HG02610 (cell line): ENCODE results near the gene MGMT.

ENCODE experiments used
- ATAC-seq: cut with Tn5 transposase; IDR thresholded peaks from one replicate; pipeline ENCODE4 v1.9.1; 2021; ENCODE audit warnings: mild to moderate bottlenecking, moderate library complexity; ENCODE audit not compliant: unreplicated experiment

MGMT gene

GRCh38 chr10:129615921-129616525 is 149.0 kb downstream of the MGMT start:
- no peak for ATAC-seq

GRCh38 chr10:129617768-129618167 is 150.7 kb downstream of the MGMT start:
- no peak for ATAC-seq

GRCh38 chr10:129621062-129621461 is 154.0 kb downstream of the MGMT start:
- ATAC-seq = no peak

DNA sequence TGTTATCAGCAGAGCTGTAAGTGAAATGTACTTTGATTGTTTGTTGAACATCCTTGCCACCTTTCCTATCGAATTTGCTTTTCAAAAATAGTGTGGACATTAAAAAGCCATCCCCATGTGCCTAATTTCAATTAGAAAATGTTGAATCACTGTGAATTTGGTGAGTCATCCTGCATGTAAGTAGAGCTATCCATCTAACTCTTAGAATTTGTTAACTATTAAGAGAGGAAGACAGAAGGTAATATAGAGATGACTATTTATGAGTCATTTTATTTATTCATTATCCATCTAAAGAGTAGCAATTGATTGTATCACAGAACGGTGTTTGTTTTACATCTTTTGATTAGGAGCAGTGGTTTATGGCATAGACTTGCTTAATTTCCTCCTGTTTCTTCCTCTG is 154.7 kb downstream of the MGMT start:
- no peak for ATAC-seq

GRCh38 chr10:129622291-129622690 is 155.2 kb downstream of the MGMT start:
- ATAC-seq = no peak

DNA sequence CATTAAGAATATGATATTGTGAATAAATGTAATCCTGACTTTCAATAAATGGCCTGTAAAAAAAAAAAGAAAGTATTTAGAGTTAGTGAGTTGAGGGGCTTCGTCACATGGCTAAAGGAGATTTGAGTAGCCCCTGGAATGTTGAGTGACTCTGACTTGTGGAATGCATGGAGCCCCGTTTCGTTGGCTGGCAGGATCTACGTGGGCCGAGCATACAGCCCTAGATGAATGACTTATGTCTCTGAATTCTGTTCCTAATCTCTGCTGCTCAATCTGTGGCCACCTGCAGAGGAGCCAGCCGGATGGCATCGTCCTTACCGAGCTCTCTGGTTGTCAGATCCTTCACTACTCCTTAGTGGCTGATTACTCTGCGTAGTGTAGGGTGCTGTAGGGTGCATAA is 155.7 kb downstream of the MGMT start:
- no peak for ATAC-seq

- ATAC-seq = no peak
Observed at GRCh38 chr10:129624526-129624925, 157.5 kb downstream of the MGMT start.

DNA sequence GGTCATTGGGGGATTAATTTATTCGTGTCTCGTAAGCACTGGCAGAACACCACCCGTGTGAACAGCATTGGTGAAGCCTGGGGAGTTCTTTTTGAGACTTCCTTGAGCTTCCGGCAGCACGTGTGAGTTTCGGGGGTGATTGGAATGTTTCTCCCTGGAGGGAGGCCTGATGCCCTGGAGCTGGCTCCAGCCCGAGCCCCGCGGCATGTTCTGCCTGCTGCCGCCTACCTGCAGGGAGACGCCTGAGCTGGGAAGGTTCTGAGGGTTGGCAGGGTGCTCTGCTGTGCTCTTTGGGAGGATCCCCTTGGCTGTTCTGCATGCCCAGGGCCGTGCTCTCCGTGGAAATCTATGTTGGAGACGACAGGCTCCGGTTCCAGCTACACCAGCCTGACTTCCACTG is 159.3 kb downstream of the MGMT start:
- no peak for ATAC-seq

DNA sequence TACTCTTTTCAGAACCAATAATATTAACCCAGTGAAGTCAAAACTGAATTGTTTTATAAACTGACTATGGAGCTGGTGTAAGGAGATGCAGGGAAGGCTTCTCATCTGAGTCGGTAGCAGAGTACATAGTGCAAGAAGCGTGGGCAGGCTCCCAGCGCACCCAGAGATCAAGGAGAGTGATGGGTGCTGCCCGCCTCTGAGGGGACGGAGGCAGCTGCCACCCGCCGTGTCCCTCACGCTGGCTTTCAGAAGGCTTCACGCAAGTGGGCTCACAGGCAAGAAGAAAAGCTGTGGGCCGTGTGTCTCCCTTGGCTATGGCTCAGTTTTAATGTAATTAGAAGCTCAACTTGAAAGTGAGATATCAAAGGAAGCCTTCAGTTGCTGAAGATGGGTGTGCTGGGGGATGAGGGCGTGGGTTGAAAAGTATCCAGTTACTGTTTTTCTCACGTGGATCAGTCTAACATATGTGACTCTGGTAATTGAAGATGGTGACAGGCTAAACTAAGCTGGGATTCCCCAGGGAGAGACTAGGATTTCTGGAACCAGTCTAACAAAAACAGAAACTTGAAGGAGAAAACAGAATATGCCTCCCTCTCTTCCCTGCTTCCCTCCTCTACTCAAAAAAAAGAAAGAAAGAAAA is 159.9 kb downstream of the MGMT start:
- ATAC-seq = no peak

DNA sequence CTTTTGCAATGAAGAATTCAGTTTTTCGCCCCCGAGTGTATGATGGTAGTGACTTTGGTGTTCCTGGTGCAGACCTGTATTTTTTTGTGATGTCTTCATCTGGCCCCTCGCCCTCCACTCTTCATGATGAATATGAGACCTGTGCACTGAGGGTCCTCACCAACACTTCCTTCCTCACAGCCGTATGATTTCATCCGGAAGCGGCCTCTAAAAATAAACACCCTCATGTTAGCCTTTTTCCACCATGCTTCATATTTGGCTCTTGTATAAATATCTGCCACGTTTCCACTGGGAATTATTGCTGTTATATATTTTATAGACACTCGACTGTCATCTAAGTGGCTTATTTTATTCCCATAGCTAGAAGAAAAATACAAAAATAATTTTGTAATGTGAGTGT is 160.4 kb downstream of the MGMT start:
- ATAC-seq = no peak

DNA sequence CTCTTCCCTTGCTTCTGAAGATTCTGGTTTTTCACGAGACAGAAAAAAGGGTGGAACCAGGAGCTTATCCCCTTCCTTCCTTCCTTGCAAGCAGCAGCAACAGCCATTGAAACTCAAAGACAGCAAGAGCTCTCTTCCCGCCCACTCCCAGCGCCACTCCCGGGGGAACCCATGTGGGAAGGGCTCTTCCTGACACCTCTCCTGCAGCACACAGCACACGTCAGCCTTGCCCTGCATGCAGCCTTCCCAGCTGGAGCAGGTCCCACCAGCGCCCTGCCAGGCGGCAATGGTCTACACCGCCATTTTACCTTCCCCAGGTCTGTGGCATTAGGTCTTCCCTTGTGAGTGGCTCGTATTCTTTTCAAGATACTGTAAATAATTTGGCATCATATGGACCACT is 161.8 kb downstream of the MGMT start:
- ATAC-seq = no peak

GRCh38 chr10:129629911-129630310 is 162.9 kb downstream of the MGMT start:
- ATAC-seq = no peak

- no peak for ATAC-seq
Observed at GRCh38 chr10:129631006-129631405, 164.0 kb downstream of the MGMT start.

- no peak for ATAC-seq
Observed at GRCh38 chr10:129631870-129632623, 165.0 kb downstream of the MGMT start.

GRCh38 chr10:129637010-129637409 is 170.0 kb downstream of the MGMT start:
- no peak for ATAC-seq

GRCh38 chr10:129637846-129638245 is 170.8 kb downstream of the MGMT start:
- ATAC-seq = no peak

DNA sequence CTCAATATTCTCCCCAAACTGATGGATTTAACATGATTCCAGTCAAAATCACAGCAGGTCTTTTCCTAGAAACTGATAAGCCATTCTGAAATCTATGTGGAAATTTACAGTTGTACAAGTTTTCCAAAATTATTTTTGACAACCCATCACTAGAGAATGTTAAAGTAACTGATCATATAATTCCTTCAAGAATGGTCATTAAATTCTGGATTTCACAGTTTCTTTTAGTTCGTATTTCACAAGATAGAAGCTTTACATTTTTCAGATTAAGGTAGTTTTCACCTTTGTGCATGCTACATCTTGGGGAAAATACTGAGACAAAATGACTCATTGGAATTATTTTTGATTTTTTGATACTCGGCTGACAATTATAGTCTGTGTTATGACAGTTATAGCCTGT is 174.3 kb downstream of the MGMT start:
- no peak for ATAC-seq

DNA sequence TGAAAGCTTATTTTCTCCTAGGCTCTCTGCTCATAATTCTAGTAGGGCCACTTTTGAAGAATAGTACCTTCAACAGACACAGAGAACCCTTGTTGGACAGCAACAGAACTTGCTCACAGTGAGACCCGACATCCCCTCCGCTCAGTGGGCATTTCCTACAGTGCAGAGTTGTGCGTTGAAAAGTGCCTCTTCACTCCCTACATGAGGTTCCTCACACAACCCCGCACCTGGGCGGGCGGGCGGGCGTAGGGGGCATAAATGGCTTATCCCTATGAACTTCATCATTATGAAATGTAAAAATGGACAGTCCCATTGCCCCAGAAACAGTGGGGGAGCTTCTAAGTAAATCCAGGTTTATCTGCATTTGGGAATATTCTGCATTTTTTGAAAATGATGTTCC is 174.9 kb downstream of the MGMT start:
- ATAC-seq = no peak

DNA sequence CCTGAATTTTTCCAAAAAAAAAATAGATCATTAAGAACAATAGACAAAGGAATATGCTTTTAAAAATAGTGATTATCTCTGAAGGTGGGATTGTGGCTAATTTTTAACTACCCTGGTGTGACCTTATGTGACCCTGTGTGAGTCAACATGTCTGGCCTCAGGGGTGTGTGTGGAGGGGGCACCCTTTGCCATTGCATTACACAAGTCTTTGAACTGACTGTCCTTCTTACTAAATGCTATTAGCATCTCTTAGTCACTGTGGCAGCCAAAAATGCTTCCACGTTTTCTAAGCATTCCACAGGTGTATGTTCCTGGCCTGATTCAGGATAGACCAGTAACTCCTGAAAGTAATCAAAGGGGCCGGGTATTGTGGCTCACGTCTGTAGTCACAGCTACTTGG is 175.4 kb downstream of the MGMT start:
- ATAC-seq = no peak

DNA sequence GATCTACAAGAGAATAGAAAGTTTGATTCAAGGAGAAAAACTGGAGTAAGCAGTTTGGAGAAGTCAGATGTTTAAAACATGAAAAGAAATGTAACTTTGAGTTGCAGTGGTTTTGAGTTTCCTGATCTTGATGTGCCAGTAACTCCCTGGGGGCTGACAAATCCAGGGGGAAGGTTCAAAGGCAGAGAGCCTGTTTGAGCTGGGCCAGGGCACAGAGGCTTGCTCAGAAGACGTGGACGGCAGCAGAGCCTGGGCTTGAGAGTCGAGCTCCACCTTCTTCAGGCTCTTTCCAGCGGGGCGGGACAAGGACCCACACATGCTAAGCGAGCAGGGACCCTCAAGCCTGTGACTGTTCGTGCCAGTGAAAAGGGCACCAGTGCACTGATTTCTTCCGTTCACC is 176.2 kb downstream of the MGMT start:
- ATAC-seq = no peak

DNA sequence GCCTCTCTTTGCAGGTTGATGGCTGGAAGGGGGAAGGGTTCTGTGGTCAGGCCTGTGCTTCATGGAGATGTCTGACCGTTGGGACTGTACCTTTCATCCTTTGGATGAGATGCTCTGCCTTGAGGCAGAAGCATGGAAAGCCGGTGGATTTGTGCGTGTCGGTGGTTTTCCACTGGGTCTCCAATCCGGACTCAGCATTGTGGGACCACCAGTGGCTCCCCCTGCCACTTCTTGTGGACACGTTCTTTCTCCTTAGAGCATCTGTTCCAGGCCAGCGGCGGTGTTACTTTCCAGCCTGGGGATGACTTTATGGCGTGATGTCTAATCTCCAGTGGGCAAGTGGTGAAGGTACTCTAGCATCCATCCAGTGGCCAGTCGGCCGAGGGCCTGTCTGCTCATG is 178.4 kb downstream of the MGMT start:
- ATAC-seq = no peak

- no peak for ATAC-seq
Observed at GRCh38 chr10:129646973-129647372, 179.9 kb downstream of the MGMT start.
